Measurements from ENCODE around the gene DOCK8. TPM values are rescaled to one million over a fixed set of nuclear protein-coding genes. Genes with fewer than 3 reads are reported as not detected.

The DOCK8 gene
- total and polyA plus RNA-seq, 2 of the 13 experiments (the other 11 are each of a cell fraction or from before 2014, with no cell fraction given), result 0.28 to 0.38 TPM

- TF ChIP-seq USF2 (IDR thresholded peaks at IDR 0.05; ENCODE audit: low read depth, low read length) (no peak), USF2 (CRISPR knock-in tag; IDR thresholded peaks at IDR 0.05; ENCODE audit: borderline replicate concordance) (no peak), KMT2A (CRISPR knock-in tag; IDR thresholded peaks at IDR 0.05) (no peak), CC2D1A (CRISPR knock-in tag; IDR thresholded peaks at IDR 0.05) (no peak), STAT6 (CRISPR knock-in tag; IDR thresholded peaks at IDR 0.05; ENCODE audit: borderline replicate concordance) (no peak), ZNF75D (CRISPR knock-in tag; IDR thresholded peaks at IDR 0.05; ENCODE audit: borderline replicate concordance) (no peak), AGO2 (optimal IDR thresholded peaks at IDR 0.05; ENCODE audit: low read depth, low read length) (no peak), ATF5 (CRISPR knock-in tag; IDR thresholded peaks at IDR 0.05; ENCODE audit: low read depth) (no peak), ZSCAN22 (CRISPR knock-in tag; IDR thresholded peaks at IDR 0.05) (no peak), ZNF143 (CRISPR knock-in tag; IDR thresholded peaks at IDR 0.05) (no peak), ZFP37 (CRISPR knock-in tag; IDR thresholded peaks at IDR 0.05; ENCODE audit: borderline replicate concordance) (no peak), SATB2 (CRISPR knock-in tag; IDR thresholded peaks at IDR 0.05) (no peak), ZNF619 (CRISPR knock-in tag; IDR thresholded peaks at IDR 0.05) (no peak), MAFF (IDR thresholded peaks at IDR 0.05; ENCODE audit: low read depth, low read length) (no peak)
- intact Hi-C loops (cut with micrococcal nuclease; ENCODE audit: unreplicated experiment), result loop anchor here (5.0 kb wide), 1 partner anchor 43 kb away; the partner anchor contains the start of gene ZNG1A
- Histone ChIP-seq H3K4me2 (ENCODE audit: low read depth, low read length) (no peak overlapping the region), H3K36me3 (replicated peaks in 1 of 2; ENCODE audit: control insufficient read depth in 1 of 2, insufficient read depth in 2 of 2, low read length in 2 of 2) (no peaks in the 10 kb centered on the region), H4K20me1 (ENCODE audit: insufficient read depth, low read length) (no peaks in the 10 kb centered on the region), H3K79me2 (ENCODE audit: insufficient read depth, low read length) (no peaks in the 10 kb centered on the region), H3K4me3 (replicated peaks in 1 of 3; ENCODE audit: insufficient read depth in 1 of 3, low read depth in 2 of 3, low read length in 3 of 3) (no peak overlapping the region), H3K27ac (ENCODE audit: extremely low read length, insufficient read depth, low read length) (no peak overlapping the region), H3K4me1 (ENCODE audit: insufficient read depth, low read length) (peaks cover 27% of the 10 kb centered on the region), H3K27me3 (ENCODE audit: control insufficient read depth in 1 of 2, insufficient read depth in 2 of 2, low read length in 2 of 2) (peaks cover 0 to 20% of the 10 kb centered on the region in 2 experiments; a peak in 1 of 5 replicates), H3K9ac (ENCODE audit: insufficient read depth, low read depth, low read length) (no peak overlapping the region), H2AFZ (ENCODE audit: low read length) (no peak overlapping the region), H3K9me3 (ENCODE audit: low read length) (no peaks in the 10 kb centered on the region)
- 33% methylated on average over 7 of the region's 7 CpGs for WGBS (ENCODE audit: low lambda C conversion rate)
- BruUV-seq (replicated peaks), result no TSS peak
- no peak for ATAC-seq
- no peak for DNase-seq (ENCODE audit: low spot score)
- ChIA-PET CTCF (ENCODE audit: low intra/inter-chr PET ratio, low total read pairs) (no interaction called here), POLR2A (no interaction called here)
- in situ Hi-C loops (cut with HindIII; ENCODE audit: extremely low pct_ligation_motif_present, low pct_unique_long_range_greater_than_20kb), result no loop called here
- no peak for FAIRE-seq
Measured at GRCh38 chr9:219670-220365, 5.2 kb downstream of the DOCK8 start.
